GM12873 (cell line): ENCODE results near the gene IFNGR1.

Source experiments
- TF ChIP-seq, protein P1 (sequence below): IDR thresholded peaks from 2 replicates; pipeline ENCODE4 v1.5.1; 2012; ENCODE audit warnings: low read depth, mild to moderate bottlenecking, moderate library complexity, low read length, control low read depth; ENCODE audit not compliant: insufficient read depth; ENCODE audit errors: missing control alignments

The IFNGR1 gene

DNA sequence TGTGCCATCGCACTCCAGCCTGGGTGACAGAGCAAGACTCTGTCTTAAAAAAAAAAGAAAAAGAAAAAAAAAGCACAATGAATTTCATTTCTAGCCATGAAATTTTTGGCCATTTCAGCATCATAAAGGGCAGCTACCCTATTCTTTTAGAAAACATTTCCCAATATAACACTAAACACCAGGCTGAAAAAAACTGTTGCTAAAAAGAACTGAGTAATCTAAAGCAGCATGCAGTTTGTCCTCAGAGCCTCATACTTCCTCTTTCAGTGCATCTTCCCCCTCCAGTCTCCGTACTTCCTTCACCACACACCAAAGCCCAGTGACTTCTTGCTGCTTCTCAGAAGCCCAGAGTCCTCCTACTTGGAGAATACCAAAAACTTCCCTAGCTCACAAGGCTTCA lies 5.6 kb upstream of the IFNGR1 start:
- TF ChIP-seq, protein P1, sequence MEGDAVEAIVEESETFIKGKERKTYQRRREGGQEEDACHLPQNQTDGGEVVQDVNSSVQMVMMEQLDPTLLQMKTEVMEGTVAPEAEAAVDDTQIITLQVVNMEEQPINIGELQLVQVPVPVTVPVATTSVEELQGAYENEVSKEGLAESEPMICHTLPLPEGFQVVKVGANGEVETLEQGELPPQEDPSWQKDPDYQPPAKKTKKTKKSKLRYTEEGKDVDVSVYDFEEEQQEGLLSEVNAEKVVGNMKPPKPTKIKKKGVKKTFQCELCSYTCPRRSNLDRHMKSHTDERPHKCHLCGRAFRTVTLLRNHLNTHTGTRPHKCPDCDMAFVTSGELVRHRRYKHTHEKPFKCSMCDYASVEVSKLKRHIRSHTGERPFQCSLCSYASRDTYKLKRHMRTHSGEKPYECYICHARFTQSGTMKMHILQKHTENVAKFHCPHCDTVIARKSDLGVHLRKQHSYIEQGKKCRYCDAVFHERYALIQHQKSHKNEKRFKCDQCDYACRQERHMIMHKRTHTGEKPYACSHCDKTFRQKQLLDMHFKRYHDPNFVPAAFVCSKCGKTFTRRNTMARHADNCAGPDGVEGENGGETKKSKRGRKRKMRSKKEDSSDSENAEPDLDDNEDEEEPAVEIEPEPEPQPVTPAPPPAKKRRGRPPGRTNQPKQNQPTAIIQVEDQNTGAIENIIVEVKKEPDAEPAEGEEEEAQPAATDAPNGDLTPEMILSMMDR, result no peak

DNA sequence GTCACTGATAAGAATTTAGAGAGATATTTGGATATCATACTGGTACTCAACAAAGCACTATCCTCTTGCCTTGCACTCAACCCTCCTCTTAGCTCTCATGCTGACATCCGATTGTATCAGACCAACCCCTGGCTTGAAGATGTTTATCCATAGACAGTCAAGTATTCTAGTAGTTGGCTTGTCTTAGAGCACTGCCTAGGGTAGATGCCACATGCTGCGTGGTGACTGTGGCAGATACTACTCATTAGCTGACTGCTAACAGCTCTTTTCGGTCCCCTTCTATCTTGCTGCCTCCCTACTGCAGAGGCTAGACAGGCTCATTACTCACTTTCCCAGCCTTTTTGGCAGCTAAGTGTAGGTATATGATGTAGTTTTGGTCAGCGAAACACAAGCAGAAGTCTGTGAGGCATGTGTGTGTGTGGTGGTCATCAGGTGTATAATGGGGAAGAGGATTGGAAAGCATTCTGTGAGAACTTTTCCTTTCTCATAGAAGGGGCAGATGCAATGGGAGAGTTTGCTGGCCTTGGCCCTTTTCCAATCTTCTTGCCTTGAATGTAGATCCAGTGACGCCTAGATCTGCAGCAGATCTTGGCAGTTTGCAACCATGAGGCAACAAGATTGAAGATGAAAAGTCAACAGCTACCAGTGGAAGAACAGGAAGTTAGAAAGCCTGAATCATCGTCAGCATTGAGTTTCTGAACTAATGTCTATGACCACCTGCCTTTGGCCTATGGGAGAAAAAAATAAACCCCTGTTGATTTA lies 4.4 kb upstream of the IFNGR1 start:
- TF ChIP-seq, protein P1, result no peak

DNA sequence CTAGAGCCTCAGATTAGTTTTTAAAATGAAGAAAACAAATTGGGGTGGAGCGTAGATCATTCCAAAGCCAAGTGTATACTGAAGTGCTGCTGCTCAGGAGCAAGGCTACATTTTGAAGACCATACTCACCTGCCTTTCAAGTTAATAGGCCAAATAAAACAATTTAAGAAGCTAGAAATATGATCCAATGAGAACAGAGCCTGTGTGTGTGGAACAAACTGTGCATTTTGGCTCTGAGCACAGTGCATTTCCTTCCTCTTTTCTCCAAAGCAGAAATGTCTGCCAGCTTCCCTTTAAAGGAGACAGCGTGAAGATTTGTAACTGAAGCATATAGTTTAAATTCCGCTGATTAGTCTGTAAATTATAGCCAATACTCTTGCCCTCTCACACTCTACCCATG lies 3.2 kb upstream of the IFNGR1 start:
- TF ChIP-seq, protein P1, result no peak

DNA sequence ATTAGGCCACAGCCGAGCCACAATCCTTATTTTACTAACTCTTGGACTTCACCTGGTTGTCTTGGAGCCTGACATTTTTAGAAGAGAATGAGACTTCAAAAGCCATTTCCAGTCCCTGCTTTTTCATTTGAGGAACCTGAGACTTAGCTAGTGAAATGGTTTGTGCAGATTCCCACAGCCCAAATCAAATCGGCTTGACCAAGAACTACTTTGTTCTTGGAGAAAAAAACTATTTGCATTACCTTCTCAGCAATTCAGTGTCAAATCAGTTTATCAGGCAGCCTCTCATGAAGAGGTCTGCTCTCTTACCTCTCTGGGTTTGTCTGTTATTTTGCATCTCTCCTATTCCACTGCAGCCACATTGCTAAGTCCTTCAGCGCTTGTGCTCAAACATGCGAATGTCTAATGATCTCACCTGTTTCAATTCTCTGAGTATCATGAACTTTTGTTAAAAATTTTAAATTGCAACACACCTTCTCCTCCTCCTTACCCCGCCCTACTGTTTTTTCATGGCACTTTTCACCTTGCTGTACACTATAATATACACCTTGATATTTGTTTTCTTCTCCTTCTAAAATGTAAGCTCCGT lies 573 bp upstream of the IFNGR1 start:
- TF ChIP-seq, protein P1, result no peak

DNA sequence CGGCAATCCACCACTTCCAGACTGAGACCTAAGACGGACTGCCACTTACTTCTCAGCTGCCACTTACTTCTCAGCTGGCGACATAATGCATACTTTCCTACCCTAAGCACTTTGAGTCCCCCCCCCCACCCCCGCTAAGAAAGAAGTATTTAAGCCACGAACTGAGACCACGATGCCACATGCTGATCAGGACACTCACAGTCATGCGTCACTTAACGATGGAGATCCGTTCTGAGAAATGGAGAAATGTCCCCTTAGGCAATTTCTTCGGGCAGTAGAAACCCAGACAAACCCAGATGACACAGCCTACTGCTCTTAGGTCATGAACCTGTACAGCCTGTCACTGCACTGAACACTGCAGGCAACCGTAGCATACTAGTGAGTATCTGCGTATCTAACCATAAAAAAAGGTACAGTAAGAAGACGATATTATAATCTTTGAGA lies 690 bp downstream of the IFNGR1 start:
- TF ChIP-seq, protein P1, result no peak

DNA sequence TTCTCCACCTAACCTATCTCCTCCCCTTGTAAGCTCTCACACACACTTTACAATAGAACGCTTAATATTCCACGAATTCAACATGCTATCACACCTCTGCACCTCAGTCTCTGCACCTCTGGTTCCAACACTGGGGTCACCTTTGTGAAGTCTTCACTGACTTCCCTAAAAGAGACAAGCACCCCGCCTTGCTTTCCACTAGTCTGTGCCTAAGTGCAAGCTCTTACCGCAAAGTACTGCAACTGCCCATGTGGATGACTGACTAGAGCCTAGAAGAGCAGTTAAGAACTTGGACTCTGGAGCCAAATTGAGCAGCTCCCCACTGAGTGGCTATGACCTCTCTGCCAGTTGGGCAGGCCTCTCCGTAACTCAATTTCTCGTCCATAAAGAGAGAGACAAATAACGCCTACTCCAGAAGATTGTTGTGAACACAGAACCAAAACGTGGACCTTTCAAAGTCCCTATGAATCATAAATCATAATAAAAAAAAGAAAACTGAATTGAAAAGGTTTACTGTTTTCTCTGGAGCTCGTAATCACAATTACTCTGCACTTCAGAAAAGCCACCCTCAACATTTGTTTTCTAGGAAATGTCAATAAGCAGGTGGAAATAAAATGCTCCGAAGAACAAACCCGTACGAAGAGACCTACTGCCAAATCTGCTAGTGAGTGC lies 1.2 kb downstream of the IFNGR1 start:
- TF ChIP-seq, protein P1, result no peak

DNA sequence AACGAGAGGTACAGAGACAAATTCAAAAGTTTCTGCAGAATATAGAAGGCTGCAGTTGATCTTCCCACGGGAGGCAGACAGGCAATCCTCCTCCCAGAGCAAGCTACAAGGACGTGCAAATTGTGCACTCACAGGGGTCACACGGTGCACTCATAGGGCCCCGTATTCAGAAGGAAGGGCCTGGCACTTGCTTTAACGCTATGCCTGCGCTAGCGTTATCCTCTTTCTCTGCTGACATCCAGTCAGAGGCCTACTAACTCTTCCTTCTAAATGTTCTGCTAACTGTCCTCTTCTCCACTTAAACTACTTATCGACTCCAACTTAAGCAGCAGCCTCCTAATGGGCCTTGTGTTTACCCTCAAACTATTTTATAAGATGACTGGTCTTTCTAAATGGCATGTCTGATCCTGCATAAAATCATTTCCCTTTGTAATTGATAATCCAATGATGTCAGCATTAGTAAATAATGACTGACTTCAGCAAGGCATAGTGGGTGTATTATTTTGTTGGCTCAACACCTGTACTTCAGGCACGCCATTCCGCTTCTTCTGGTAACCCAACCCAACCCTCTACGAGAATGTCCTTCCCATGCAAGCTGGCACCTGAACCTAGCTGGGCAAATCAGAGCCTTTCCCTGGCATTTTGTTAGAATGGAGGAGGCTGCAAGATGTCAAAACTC lies 2.2 kb downstream of the IFNGR1 start:
- TF ChIP-seq, protein P1, result no peak
